GM12865 (cell line): ENCODE results near the gene LDB1.

ENCODE experiments used
- DNase-seq: peaks from one replicate; pipeline ENCODE4 v3.0.0; 2010; ENCODE audit warnings: low read depth
- H3K4me3 ChIP-seq: 2 replicates; pipeline ENCODE4 v1.5.1; 2011; ENCODE audit warnings: mild to moderate bottlenecking, low read depth, low read length, control low read depth
- CTCF ChIP-seq: IDR thresholded peaks from 2 replicates; pipeline ENCODE4 v1.5.1; 2011; ENCODE audit warnings: low read length, control low read depth, low read depth, inconsistent platforms; ENCODE audit not compliant: insufficient read depth; ENCODE audit errors: missing control alignments

LDB1 gene

GRCh38 chr10:102135956-102136526 lies 15.9 kb upstream of the LDB1 start:
- TF ChIP-seq CTCF, result no peak
- H3K4me3 ChIP-seq, result no peak overlapping the region
- no peak for DNase-seq

DNA sequence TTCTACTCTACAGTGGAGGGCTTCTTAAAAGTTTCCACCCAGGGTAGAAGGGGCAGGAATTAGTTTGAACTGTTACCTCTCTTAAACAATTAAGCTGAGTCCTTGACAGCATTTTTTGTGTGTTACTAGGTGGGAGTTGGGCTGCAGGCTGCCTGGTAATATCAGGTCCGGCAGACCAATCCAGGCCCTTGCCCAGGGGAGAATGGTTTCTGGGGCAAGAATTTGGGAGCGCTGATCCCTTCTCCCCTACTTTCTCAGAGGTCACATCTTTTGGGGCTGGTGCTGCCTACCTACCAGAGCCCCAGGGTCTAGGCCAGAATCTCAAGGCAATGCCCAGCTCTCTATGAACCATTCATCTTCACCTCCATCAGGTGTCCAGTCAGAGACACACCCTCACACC lies 14.2 kb upstream of the LDB1 start:
- no peak for TF ChIP-seq CTCF
- H3K4me3 ChIP-seq, result peak overlapping the region; percentile 78
- no peak for DNase-seq

DNA sequence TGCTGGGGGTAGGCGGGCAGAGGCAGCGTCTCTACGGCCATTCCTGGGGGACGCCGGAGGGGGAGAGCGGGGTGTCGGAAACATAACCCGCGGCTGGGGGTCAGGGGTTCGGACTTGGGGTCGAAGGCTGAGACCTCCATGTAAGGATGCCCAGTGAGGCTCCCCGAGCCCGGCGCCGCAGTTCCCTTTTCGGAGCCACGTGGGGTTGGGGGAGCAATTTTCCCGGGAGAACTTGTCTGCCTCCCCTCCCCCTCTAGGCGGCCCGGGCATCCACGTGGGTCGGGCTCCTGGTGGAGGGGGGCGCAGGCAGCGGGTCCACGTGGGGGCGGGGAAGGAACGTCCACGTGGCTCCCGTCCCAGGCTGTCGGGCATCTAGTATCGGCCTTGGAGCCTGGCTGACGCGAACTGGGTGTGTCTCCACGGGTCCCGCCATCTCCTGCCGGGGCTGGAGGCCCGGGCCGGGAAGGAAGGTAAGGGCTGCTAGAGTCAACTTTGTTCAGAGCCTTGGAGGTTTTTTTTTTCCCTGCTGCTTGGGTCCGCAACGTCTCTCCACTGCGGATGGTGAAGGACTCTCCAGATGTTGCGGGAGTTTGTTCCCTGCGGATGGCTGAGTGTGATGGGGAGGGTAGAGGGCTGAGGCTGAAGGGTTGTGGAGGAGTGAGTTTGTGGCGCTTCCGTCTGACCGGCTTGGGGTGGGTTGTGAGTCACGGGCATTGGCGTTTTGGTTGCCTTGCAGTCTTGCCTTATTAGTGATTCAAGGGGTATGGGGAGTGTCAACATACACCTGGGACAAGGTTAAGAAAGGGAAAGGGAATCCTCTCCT lies 13.4 kb upstream of the LDB1 start:
- peak; percentile 76 for DNase-seq

GRCh38 chr10:102132563-102133372 lies 12.6 kb upstream of the LDB1 start, which contains the start of gene PPRC1:
PPRC1 (plus strand) TSS chr10:102133040; CDS start chr10:102133069, 29 bp downstream.
- DNase-seq, result peak; percentile 99
- peak within 1 kb of the TSS; percentile 78 for H3K4me3 ChIP-seq
- peak; percentile 90 for TF ChIP-seq CTCF

More for the DNA sequence above, 13.4 kb upstream of the LDB1 start:
- no peak for TF ChIP-seq CTCF
- H3K4me3 ChIP-seq, result peak overlapping the region; percentile 78

DNA sequence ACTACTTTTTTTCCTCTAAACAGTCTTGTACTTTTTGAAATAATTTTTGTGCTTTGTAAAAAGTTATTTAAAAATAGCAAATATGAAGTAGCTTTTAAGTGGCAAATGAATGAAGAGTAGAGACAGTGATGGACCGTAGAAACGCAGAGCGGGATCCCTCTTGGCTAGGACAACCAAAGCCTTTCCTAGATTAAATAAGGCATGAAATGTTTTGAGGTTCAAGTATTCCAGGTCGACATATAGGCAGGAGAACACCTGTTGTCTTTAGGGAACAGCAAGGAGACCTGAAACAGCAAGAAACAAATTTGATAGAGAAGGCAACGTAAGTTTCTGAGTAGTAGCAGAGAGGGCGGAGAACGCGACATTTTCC lies 12.0 kb upstream of the LDB1 start:
- peak overlapping the region; percentile 78 for H3K4me3 ChIP-seq
- no peak for DNase-seq
- TF ChIP-seq CTCF, result no peak

DNA sequence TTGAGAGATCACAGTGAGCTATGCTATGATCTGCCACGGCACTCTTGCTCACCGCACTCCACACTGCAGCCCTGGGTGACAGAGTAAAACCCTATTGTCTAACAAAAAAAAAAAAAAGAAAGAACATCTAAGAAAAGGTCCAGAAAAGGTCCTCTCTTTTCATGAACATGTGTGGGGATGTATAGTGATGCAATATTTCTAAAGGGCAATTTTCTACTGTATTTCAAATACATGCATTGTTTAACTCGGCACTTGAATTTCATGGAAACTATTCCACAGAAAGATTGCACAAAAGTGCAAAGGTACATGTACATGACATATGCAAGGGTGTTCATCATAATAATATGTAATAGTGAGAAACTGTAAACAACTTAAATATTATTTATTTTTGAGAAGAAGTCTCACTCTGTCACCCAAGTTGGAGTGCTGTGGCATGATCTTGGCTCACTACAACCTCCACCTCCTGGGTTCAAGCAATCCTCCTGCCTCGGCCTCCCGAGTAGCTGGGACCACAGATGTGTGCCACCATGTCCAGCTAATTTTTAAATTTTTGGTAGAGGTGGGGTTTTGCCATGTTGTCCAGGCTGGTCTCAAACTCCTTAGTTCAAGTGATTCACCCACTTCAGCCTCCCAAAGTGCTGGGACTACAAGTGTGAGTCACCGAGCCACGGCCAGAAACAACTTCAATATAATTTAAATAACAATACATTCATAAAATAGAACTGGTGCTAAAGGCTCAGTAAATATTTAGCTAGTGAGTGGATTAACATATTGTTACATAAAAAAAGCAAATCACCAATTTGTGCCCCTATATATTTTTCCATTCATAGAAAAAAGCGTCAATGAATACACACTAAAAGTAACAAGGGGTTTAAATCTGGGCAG lies 11.4 kb upstream of the LDB1 start:
- DNase-seq, result no peak
- no peak overlapping the region for H3K4me3 ChIP-seq
- TF ChIP-seq CTCF, result no peak
